NT2/D1 (cell line): ENCODE data around the gene ELANE.
"Not testable (repeated sequence)": the region's sequence is repeated elsewhere in the genome, so short reads cannot be mapped to it uniquely, and the experiment has no call there.

Experiments
- DNase-seq: peaks from one replicate; pipeline ENCODE4 v3.0.0-alpha.2; 2011; ENCODE audit warnings: low read depth, low spot score
- H3K27me3 ChIP-seq: 2 replicates; pipeline ENCODE4 v1.6.0; 2011; ENCODE audit warnings: mild to moderate bottlenecking; ENCODE audit not compliant: insufficient read length, insufficient read depth
- H3K36me3 ChIP-seq: 2 replicates; pipeline ENCODE4 v1.6.1; 2011; ENCODE audit warnings: mild to moderate bottlenecking, low read length, mixed read lengths; ENCODE audit not compliant: insufficient read depth, insufficient read length
- H3K4me1 ChIP-seq: 2 replicates; pipeline ENCODE4 v1.5.1; 2011; ENCODE audit not compliant: insufficient read depth, insufficient read length
- H3K4me3 ChIP-seq: 2 replicates; pipeline ENCODE4 v1.5.1; 2011; ENCODE audit warnings: low read depth; ENCODE audit not compliant: insufficient read length
- H3K9ac ChIP-seq: 2 replicates; pipeline ENCODE4 v1.6.0; 2011; ENCODE audit warnings: low read depth; ENCODE audit not compliant: insufficient read length
- H3K9me3 ChIP-seq: 2 replicates; pipeline ENCODE4 v1.5.1; 2011; ENCODE audit warnings: mild to moderate bottlenecking, low read length; ENCODE audit not compliant: insufficient read depth
- SUZ12 ChIP-seq: IDR thresholded peaks from 2 replicates; pipeline ENCODE4 v1.6.1; 2011; ENCODE audit not compliant: insufficient read length, insufficient read depth; ENCODE audit errors: extremely low read depth
- YY1 ChIP-seq: IDR thresholded peaks from 2 replicates; pipeline ENCODE4 v1.6.1; 2011; ENCODE audit not compliant: insufficient read length, insufficient read depth
- ZNF274 ChIP-seq: IDR thresholded peaks from 2 replicates; pipeline ENCODE4 v1.6.1; 2011; ENCODE audit warnings: mild to moderate bottlenecking, low read depth, low read length

Gene ELANE

DNA sequence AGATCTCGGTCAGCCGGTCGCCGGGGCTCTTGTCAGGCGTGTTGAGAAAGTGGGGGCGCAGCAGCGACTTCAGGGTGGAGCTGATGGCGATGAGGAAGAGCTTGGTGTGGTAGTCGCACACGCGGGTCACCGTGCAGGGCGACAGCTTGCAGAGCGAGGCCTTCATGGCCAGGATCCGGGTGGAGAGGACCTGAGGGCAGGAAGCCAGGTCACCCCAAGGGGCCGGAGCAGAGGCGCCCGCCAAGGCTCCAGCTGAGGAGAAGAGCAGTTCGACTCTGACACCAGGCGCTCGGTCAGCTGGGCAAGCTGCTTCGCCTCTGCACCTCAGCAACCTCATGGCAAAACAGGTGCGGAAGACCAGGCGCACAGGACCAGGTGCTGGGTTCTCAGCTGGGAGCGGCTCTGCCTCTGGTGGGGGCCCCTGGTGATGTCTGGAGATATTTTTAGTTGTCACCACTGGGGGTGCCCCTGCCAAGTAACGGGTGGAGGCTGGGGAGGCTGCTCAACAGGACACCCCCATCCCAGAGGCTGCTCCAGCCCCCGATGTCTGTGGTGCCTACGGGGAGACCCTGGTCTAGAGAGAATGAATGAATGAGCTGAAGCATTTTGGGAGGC lies 23.3 kb downstream of the ELANE start:
- H3K4me1 ChIP-seq = peaks cover 8% of the 10 kb centered on the region
- H3K9ac ChIP-seq = no peak overlapping the region
- no peak for TF ChIP-seq ZNF274
- no peak overlapping the region for H3K4me3 ChIP-seq
- no peaks in the 10 kb centered on the region for H3K9me3 ChIP-seq
- no peak for DNase-seq
- H3K36me3 ChIP-seq = peaks cover 55% of the 10 kb centered on the region
- no peaks in the 10 kb centered on the region for H3K27me3 ChIP-seq

DNA sequence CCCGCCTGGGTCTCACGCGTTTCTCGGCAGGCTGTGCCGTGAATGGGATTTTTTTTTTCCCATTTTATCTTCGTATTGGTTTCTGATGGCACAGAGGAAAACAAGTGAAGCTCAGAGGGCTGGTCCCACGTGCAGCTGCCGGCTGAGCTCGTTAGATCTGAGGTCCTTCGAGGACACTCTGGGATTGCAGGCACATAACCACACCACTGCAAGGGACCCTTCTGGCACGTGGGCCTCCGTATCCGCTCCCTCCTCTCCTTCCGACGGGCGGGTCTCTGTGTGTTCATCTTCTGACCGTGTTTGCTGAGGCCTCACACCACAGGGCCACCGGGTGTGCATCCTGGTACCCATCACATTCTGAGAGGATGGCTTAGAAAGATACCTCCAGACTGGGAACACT lies 24.0 kb downstream of the ELANE start:
- H3K4me3 ChIP-seq = no peak overlapping the region
- TF ChIP-seq SUZ12 (no peak), ZNF274 (no peak), YY1 (no peak)

DNA sequence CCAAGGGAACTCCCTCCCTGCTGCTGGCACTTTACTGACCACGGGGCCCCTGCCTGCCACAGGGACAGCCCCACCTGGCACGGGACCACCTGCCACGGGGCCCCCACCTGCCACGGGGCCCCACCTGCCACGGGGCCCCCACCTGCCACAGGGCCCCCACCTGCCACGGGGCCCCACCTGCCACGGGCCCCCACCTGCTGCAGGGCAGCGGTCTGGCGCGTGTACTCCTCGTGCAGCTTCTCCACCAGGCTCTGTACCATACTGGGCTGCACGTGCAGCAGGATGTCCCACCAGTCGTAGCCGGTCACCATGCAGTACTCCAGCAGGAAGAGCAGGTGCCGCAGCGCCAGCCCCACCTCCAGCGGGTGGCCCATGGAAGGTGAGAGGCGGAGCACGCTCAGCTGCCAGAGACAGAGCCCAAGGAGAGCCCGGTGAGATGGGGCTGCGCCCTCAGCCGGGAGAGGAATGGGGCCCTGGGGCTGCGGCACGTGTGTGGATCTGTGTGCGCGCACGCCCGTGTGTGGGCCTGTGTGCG lies 24.7 kb downstream of the ELANE start:
- TF ChIP-seq SUZ12 (no peak), YY1 (no peak), ZNF274 (no peak)
- DNase-seq = no peak
- H3K36me3 ChIP-seq = peaks cover 58% of the 10 kb centered on the region
- H3K4me1 ChIP-seq = peaks cover 6% of the 10 kb centered on the region
- H3K9ac ChIP-seq = no peak overlapping the region
- no peaks in the 10 kb centered on the region for H3K27me3 ChIP-seq
- peaks cover 6% of the 10 kb centered on the region; the same call in 1 of the 2 replicates for H3K9me3 ChIP-seq
- H3K4me3 ChIP-seq = no peak overlapping the region

More for the DNA sequence above, 24.0 kb downstream of the ELANE start:
- Histone ChIP-seq H3K9ac (no peak overlapping the region), H3K9me3 (no peaks in the 10 kb centered on the region), H3K4me1 (peaks cover 6% of the 10 kb centered on the region), H3K36me3 (peaks cover 51% of the 10 kb centered on the region), H3K27me3 (no peaks in the 10 kb centered on the region)
- DNase-seq = no peak

DNA sequence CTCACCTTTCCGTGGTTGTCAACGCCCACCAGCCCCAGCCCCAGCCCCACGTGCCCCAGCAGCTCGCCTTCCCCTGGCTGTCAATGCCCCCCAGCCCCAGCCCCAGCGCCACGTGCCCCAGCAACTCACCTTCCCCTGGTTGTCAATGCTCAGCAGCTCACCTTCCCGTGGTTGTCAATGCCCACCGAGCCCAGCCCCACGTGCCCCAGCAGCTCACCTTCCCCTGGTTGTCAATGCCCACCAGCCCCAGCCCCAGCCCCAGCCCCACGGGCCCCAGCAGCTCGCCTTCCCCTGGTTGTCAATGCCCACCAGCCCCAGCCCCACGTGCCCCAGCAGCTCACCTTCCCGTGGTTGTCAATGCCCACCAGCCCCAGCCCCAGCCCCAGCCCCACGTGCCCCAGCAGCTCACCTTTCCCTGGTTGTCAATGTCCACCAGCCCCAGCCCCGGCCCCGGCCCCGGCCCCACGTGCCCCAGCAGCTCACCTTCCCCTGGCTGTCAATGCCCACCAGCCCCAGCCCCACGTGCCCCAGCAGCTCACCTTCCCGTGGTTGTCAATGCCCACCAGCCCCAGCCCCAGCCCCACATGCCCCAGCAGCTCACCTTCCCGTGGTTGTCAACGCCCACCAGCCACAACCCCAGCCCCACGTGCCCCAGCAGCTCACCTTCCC lies 26.0 kb downstream of the ELANE start:
- not testable (repeated sequence) for DNase-seq, H3K9me3 ChIP-seq, H3K4me3 ChIP-seq, H3K4me1 ChIP-seq, H3K27me3 ChIP-seq, H3K9ac ChIP-seq
- peaks cover 71% of the 10 kb centered on the region for H3K36me3 ChIP-seq

DNA sequence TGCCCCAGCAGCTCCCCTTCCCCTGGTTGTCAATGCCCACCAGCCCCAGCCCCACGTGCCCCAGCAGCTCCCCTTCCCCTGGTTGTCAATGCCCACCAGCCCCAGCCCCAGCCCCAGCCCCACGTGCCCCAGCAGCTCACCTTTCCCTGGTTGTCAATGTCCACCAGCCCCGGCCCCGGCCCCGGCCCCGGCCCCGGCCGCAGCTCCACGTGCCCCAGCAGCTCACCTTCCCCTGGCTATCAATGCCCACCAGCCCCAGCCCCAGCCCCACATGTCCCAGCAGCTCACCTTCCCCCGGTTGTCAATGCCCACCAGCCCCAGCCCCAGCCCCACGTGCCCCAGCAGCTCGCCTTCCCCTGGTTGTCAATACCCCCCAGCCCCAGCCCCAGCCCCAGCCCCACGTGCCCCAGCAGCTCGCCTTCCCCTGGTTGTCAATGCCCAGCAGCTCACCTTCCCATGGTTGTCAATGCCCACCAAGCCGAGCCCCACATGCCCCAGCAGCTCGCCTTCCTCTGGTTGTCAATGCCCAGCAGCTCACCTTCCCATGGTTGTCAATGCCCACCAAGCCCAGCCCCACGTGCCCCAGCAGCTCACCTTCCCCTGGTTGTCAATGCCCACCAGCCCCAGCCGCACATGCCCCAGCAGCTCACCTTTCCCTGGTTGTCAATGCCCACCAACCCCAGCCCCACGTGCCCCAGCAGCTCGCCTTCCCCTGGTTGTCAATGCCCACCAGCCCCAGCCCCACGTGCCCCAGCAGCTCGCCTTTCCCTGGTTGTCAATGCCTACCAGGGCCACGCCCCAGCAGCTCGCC lies 26.9 kb downstream of the ELANE start:
- H3K4me1 ChIP-seq, H3K9ac ChIP-seq, H3K27me3 ChIP-seq, H3K4me3 ChIP-seq, DNase-seq, H3K9me3 ChIP-seq: not testable (repeated sequence)
- peaks cover 72% of the 10 kb centered on the region for H3K36me3 ChIP-seq

DNA sequence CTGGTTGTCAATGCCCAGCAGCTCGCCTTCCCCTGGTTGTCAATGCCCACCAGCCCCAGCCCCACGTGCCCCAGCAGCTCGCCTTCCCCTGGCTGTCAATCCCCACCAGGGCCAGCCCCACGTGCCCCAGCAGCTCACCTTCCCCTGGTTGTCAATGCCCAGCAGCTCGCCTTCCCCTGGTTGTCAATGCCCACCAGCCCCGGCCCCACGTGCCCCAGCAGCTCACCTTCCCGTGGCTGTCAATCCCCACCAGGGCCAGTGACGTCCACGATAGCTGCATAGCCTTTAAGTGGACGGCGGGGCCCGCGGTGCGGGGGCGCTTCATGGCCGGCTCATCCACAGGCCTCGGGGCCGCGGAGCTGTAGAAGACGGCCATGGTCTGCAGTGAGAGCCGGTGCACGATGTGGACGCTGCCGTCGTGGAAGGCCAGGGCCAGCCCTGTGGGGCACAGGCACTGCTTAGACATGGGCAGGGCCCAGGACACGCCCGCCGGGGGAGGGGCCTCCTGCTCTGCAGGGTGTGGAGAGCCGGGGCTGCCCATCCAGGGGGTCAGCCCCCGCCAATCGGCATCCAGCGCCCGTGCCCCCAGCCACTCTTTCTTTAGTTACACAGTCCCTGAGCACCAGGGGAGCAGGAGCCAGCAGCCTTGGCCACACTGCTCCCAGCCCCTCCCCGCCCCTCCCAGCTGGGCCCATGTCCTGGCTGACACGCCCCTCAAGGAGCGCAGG lies 27.8 kb downstream of the ELANE start:
- no peak overlapping the region for H3K9ac ChIP-seq
- peaks cover 74% of the 10 kb centered on the region for H3K36me3 ChIP-seq
- H3K4me1 ChIP-seq = peaks cover 6% of the 10 kb centered on the region
- DNase-seq = no peak
- H3K9me3 ChIP-seq = peaks cover 6% of the 10 kb centered on the region; the same call in 1 of the 2 replicates
- no peaks in the 10 kb centered on the region for H3K27me3 ChIP-seq
- H3K4me3 ChIP-seq = no peak overlapping the region
- no peak for TF ChIP-seq ZNF274
- no peak for TF ChIP-seq YY1
- TF ChIP-seq SUZ12 = no peak

DNA sequence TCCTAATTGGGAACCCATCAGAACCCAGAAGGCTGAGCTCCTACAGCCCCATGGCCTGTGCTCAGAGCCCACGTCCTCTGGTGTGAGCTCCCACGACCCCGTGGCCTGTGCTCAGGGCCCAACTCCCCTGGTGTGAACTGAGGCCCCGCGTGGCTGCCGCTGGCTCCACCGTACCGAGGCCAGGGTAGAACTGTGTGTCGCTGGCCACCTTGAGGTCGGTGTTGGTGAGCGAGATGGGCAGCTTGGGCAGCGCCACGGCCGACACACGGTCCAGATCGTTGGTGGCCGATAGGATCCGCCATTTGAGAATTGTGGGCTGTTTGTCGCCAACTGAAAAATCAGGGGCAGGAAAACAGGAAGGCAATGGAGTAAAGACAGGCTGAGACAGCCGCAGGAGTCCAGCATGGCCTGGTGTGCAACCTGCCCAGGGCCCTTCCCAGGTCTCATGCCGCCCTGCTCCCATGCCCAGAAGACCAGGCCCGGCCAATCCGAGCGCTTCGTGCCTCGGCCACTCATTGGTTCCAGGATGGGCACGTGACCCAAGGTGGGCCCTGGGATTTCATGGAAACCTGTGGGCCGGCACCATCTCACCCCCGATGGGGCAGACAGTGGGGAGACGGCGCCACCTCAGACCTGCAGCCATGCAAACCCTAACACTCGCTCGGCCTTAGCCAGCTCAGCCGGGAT lies 29.4 kb downstream of the ELANE start:
- Histone ChIP-seq H3K36me3 (peaks cover 76% of the 10 kb centered on the region), H3K9me3 (peaks cover 6% of the 10 kb centered on the region; the same call in 1 of the 2 replicates), H3K27me3 (no peaks in the 10 kb centered on the region), H3K4me3 (no peak overlapping the region), H3K4me1 (peaks cover 7% of the 10 kb centered on the region), H3K9ac (no peak overlapping the region)
- TF ChIP-seq YY1 (no peak), ZNF274 (no peak), SUZ12 (no peak)
- DNase-seq = no peak
